ENCODE results near the gene KCTD11. TPM values are rescaled to one million over a fixed set of nuclear protein-coding genes. Genes with fewer than 3 reads are reported as not detected.
"Not testable (repeated sequence)": the region's sequence is repeated elsewhere in the genome, so short reads cannot be mapped to it uniquely, and the experiment has no call there.

The KCTD11 gene
- total RNA-seq, 1 donor from 2014 or later = 7.9 TPM

GRCh38 chr17:7328840-7329373 is 23.1 kb upstream of the KCTD11 start, which contains the start of gene NEURL4:
TSS of gene NEURL4 (minus strand) at chr17:7329335. CDS start at chr17:7329312, 23 bp downstream.
- TF ChIP-seq, protein P1, sequence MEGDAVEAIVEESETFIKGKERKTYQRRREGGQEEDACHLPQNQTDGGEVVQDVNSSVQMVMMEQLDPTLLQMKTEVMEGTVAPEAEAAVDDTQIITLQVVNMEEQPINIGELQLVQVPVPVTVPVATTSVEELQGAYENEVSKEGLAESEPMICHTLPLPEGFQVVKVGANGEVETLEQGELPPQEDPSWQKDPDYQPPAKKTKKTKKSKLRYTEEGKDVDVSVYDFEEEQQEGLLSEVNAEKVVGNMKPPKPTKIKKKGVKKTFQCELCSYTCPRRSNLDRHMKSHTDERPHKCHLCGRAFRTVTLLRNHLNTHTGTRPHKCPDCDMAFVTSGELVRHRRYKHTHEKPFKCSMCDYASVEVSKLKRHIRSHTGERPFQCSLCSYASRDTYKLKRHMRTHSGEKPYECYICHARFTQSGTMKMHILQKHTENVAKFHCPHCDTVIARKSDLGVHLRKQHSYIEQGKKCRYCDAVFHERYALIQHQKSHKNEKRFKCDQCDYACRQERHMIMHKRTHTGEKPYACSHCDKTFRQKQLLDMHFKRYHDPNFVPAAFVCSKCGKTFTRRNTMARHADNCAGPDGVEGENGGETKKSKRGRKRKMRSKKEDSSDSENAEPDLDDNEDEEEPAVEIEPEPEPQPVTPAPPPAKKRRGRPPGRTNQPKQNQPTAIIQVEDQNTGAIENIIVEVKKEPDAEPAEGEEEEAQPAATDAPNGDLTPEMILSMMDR (conservative IDR thresholded peaks at IDR 0.05) = no peak
- H3K9me3 Mint-ChIP-seq = no peaks in the 10 kb centered on the region
- peak within 1 kb of the TSS; percentile 99 for H3K27ac Mint-ChIP-seq (ENCODE audit: unreplicated experiment)
- H3K36me3 Mint-ChIP-seq (ENCODE audit: low read depth) = no peaks in the 10 kb centered on the region
- H3K4me1 Mint-ChIP-seq = peaks cover 22% of the 10 kb centered on the region
- no peaks in the 10 kb centered on the region for H3K27me3 Mint-ChIP-seq (ENCODE audit: low read depth)
- H3K4me3 Mint-ChIP-seq = peak within 1 kb of the TSS; percentile 93
- peak; percentile 37 for DNase-seq (ENCODE audit: low read depth, low spot score)

- Mint-ChIP-seq H3K4me1 (peaks cover 22% of the 10 kb centered on the region), H3K9me3 (no peaks in the 10 kb centered on the region), H3K27ac (ENCODE audit: unreplicated experiment) (peak overlapping the region; percentile 99), H3K4me3 (peak overlapping the region; percentile 91), H3K27me3 (ENCODE audit: low read depth) (no peaks in the 10 kb centered on the region), H3K36me3 (ENCODE audit: low read depth) (no peaks in the 10 kb centered on the region)
- peak; percentile 95 for DNase-seq (ENCODE audit: low read depth, low spot score)
- TF ChIP-seq, protein P1 (conservative IDR thresholded peaks at IDR 0.05) = peak; percentile 15
Measured at GRCh38 chr17:7329374-7329996, 22.5 kb upstream of the KCTD11 start.

DNA sequence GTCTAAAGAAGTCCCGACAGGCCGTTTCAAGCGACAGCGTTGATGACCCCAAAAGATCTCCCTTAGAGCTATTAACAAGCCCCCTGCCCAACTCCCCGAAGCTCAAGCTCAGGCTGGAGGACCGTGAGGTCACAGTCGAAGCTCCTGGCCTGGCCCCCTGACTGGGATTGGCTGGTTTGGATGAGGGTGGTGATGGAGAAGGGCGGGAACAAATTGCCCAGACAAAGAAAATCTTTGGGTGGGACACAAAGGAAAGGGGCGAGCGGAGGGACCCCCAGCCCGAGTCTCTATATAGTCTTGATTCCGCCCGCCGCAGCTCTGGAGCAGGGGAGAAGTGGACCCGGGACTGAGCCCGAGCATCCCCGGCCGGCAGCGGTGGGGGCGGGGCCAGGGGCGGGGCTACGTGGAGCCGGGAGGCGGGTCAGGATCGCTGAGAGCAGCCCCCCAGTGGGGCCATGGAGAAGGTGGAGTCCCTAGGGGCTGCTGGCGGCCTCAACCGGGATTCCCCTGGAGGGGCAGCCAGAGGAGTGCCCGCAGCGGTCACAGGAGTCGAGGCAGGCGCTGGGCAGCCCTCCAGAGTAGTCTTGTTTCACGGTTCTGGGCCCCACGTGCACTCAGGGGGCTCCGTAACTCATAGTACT is 21.8 kb upstream of the KCTD11 start:
- Mint-ChIP-seq H3K4me3 (peak overlapping the region; percentile 91), H3K9me3 (no peaks in the 10 kb centered on the region), H3K36me3 (ENCODE audit: low read depth) (no peaks in the 10 kb centered on the region), H3K27me3 (ENCODE audit: low read depth) (no peaks in the 10 kb centered on the region), H3K27ac (ENCODE audit: unreplicated experiment) (peak overlapping the region; percentile 99), H3K4me1 (peaks cover 22% of the 10 kb centered on the region)
- TF ChIP-seq, protein P1 (conservative IDR thresholded peaks at IDR 0.05) = no peak
- peak; percentile 74 for DNase-seq (ENCODE audit: low read depth, low spot score)

DNA sequence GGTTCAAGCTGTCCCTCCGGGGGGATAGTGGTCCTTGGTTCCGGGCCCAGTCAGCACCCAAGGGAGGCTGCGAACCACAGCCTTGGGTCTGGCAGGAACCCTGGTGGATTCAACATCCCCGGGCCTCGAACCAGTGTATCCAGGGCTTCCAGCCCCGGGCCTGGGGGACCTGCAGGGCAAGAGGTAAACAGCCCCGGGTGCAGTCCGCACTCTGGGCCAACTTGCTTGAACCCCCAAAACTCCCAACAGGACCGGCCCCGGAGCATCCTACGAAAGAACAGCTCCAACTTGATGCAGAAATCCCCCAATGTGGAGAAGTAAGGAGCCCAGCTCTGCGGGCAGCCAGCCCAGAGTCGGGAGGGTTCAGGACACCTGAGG is 21.3 kb upstream of the KCTD11 start:
- no peak for DNase-seq (ENCODE audit: low read depth, low spot score)
- H3K4me1 Mint-ChIP-seq = peaks cover 22% of the 10 kb centered on the region
- peak overlapping the region; percentile 91 for H3K4me3 Mint-ChIP-seq
- H3K36me3 Mint-ChIP-seq (ENCODE audit: low read depth) = no peaks in the 10 kb centered on the region
- peak overlapping the region; percentile 99 for H3K27ac Mint-ChIP-seq (ENCODE audit: unreplicated experiment)
- no peaks in the 10 kb centered on the region for H3K27me3 Mint-ChIP-seq (ENCODE audit: low read depth)
- no peaks in the 10 kb centered on the region for H3K9me3 Mint-ChIP-seq
- TF ChIP-seq, protein P1 (conservative IDR thresholded peaks at IDR 0.05) = no peak

GRCh38 chr17:7332111-7332510 is 19.9 kb upstream of the KCTD11 start:
- H3K27me3 Mint-ChIP-seq (ENCODE audit: low read depth) = no peaks in the 10 kb centered on the region
- H3K36me3 Mint-ChIP-seq (ENCODE audit: low read depth) = no peaks in the 10 kb centered on the region
- H3K27ac Mint-ChIP-seq (ENCODE audit: unreplicated experiment) = no peak overlapping the region
- no peak for DNase-seq (ENCODE audit: low read depth, low spot score)
- no peaks in the 10 kb centered on the region for H3K9me3 Mint-ChIP-seq
- TF ChIP-seq, protein P1 (conservative IDR thresholded peaks at IDR 0.05) = no peak
- H3K4me1 Mint-ChIP-seq = peaks cover 22% of the 10 kb centered on the region
- peak overlapping the region; percentile 20 for H3K4me3 Mint-ChIP-seq

- H3K27ac Mint-ChIP-seq (ENCODE audit: unreplicated experiment) = not testable (repeated sequence)
Measured at GRCh38 chr17:7332600-7333069, 19.3 kb upstream of the KCTD11 start.

More at GRCh38 chr17:7332600-7333069, 19.3 kb upstream of the KCTD11 start:
- not testable (repeated sequence) for H3K9me3 Mint-ChIP-seq; H3K36me3 Mint-ChIP-seq (ENCODE audit: low read depth); H3K27me3 Mint-ChIP-seq (ENCODE audit: low read depth); DNase-seq (ENCODE audit: low read depth, low spot score)
- Mint-ChIP-seq H3K4me1 (peaks cover 22% of the 10 kb centered on the region), H3K4me3 (peak overlapping the region; percentile 20)
